Bronchial epithelial cell (primary cell): ENCODE measurements around the gene TNNT1. TPM values are rescaled to one million over a fixed set of nuclear protein-coding genes. Genes with fewer than 3 reads are reported as not detected.

Experiments
- DNase-seq: peaks from one replicate; pipeline ENCODE4 v3.0.0-alpha.2; 2010; ENCODE audit warnings: low read depth
- FAIRE-seq: peaks from 2 replicates; lab custom pipeline; 2011; peaks lifted over from hg19 to GRCh38; lab: Jason Lieb, UNC
- H3K27me3 ChIP-seq: 2 replicates; pipeline ENCODE4 v1.5.1; 2011; ENCODE audit warnings: low read length; ENCODE audit not compliant: control insufficient read depth, insufficient read depth
- H3K36me3 ChIP-seq: 2 replicates; pipeline ENCODE4 v1.5.1; 2011; ENCODE audit warnings: low read length; ENCODE audit not compliant: control insufficient read depth, insufficient read depth
- H3K4me3 ChIP-seq: 2 replicates; pipeline ENCODE4 v1.5.1; 2011; ENCODE audit warnings: mild to moderate bottlenecking, low read depth, low read length, control low read depth
- CTCF ChIP-seq: IDR thresholded peaks from 2 replicates; pipeline ENCODE4 v1.5.1; 2011; ENCODE audit warnings: mild to moderate bottlenecking, moderate library complexity, low read length, control low read depth, inconsistent platforms; ENCODE audit not compliant: insufficient read depth, severe bottlenecking
- total RNA-seq: library from RNA; depleted of rRNA; stranded (reverse); fragments of >200 nt; gene quantifications from 2 replicates; pipeline ENCODE4 v1.2.1, GENCODE V29; 2014

TNNT1 gene
- total RNA-seq, 1 donor from 2014 or later: 65.0 TPM

GRCh38 chr19:55132453-55133129 lies 16.4 kb downstream of the TNNT1 start:
- Histone ChIP-seq H3K36me3 (no peaks in the 10 kb centered on the region), H3K4me3 (no peak overlapping the region), H3K27me3 (peaks cover 4% of the 10 kb centered on the region)
- DNase-seq (no peak), FAIRE-seq (no peak)
- TF ChIP-seq CTCF: no peak

GRCh38 chr19:55131421-55131820 lies 17.6 kb downstream of the TNNT1 start:
- no peak overlapping the region for H3K4me3 ChIP-seq
- H3K36me3 ChIP-seq: no peaks in the 10 kb centered on the region
- FAIRE-seq (no peak), DNase-seq (no peak)
- H3K27me3 ChIP-seq: peaks cover 4% of the 10 kb centered on the region
- no peak for TF ChIP-seq CTCF

- Histone ChIP-seq H3K36me3 (no peaks in the 10 kb centered on the region), H3K4me3 (no peak overlapping the region), H3K27me3 (no peaks in the 10 kb centered on the region)
- TF ChIP-seq CTCF: no peak
- DNase-seq: no peak
- no peak for FAIRE-seq
These were observed 30.0 kb downstream of the TNNT1 start for GRCh38 chr19:55119053-55119452.

GRCh38 chr19:55118401-55118991 lies 30.5 kb downstream of the TNNT1 start:
- DNase-seq (no peak), FAIRE-seq (no peak)
- H3K27me3 ChIP-seq: no peaks in the 10 kb centered on the region
- H3K4me3 ChIP-seq: peak overlapping the region; percentile 92
- no peak for TF ChIP-seq CTCF
- H3K36me3 ChIP-seq: no peaks in the 10 kb centered on the region

GRCh38 chr19:55117663-55118391 lies 31.2 kb downstream of the TNNT1 start:
- TF ChIP-seq CTCF: no peak
- no peak for FAIRE-seq
- peak; percentile 93 for DNase-seq
- Histone ChIP-seq H3K27me3 (no peaks in the 10 kb centered on the region), H3K4me3 (peak overlapping the region; percentile 92), H3K36me3 (no peaks in the 10 kb centered on the region)
